PC-3 (cell line): ENCODE data around the gene ZSCAN25.
"Not testable (repeated sequence)": the region's sequence is repeated elsewhere in the genome, so short reads cannot be mapped to it uniquely, and the experiment has no call there.

Experiments
- CTCF ChIP-seq: fragments of 300-600 bp; sonication (generic); conservative IDR thresholded peaks from 2 replicates; pipeline ENCODE4 v1.5.1; 2017; ENCODE audit warnings: antibody characterized with exemption, low read depth, mild to moderate bottlenecking, low read length
- EZH2 ChIP-seq: fragments of 300-600 bp; sonication (generic); IDR thresholded peaks from one replicate; pipeline ENCODE4 v1.6.1; 2017; ENCODE audit warnings: antibody characterized with exemption, mild to moderate bottlenecking, low read length; ENCODE audit not compliant: unreplicated experiment

DNA sequence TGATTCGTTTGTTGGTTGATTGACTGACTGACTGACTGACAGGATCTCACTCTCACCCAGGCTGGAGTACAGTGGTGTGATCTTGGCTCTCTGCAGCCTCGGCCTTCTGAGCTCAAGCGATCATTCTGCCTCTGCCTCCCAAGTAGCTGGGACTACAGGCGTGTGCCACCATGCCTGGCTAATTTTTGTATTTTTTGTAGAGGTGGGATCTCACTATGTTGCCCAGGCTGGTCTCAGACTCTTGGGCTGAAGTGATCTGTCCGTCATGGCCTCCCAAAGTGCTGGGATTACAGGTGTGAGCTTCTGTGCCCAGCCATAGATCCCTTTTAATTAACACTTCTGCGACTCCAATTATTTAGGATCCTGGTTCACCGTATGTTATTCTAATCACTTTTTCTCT, 48.0 kb upstream of the ZSCAN25 start:
- TF ChIP-seq CTCF, EZH2: not testable (repeated sequence)
